Upper lobe of left lung (tissue), 4 donors: Measurements from ENCODE around the gene ADCK2.

Source experiments
- CTCF ChIP-seq, 6 experiments: fragments of 450-650 bp in 4 of 6; fragments of 200-600 bp in 2 of 6; sonication (generic) in 2 of 6; IDR thresholded peaks; one replicate each; pipeline ENCODE4 v1.5.1; 2016 to 2019; ENCODE audit warnings: antibody characterized with exemption in 6 of 6
- EP300 ChIP-seq, 4 donors: sonication (generic); formaldehyde crosslinking; IDR thresholded peaks; one replicate each; pipeline ENCODE4 v1.5.1; 2017; ENCODE audit warnings: antibody characterized with exemption in 4 of 4, control low read depth in 2 of 4
- POLR2A ChIP-seq, 4 donors: fragments of 450-650 bp; IDR thresholded peaks; one replicate each; pipeline ENCODE4 v1.5.1; 2016 to 2017; ENCODE audit warnings: antibody characterized with exemption in 4 of 4, mild to moderate bottlenecking in 2 of 4
- POLR2AphosphoS5 ChIP-seq, 2 donors: sonication (generic); formaldehyde crosslinking; IDR thresholded peaks; one replicate each; pipeline ENCODE4 v1.5.1; 2017; ENCODE audit warnings: antibody characterized with exemption in 2 of 2

- TF ChIP-seq CTCF (IDR thresholded peaks at IDR 0.05) (no peak), POLR2AphosphoS5 (IDR thresholded peaks at IDR 0.05) (no peak), POLR2A (IDR thresholded peaks at IDR 0.05) (no peak), EP300 (IDR thresholded peaks at IDR 0.05) (no peak)
Observed at GRCh38 chr7:140640060-140640637, 32.6 kb upstream of the ADCK2 start.
